Skeletal muscle satellite cell (primary cell): ENCODE results near the gene PAK4.

Experiments
- H3K27me3 ChIP-seq: 2 replicates; pipeline ENCODE4 v1.7.0; 2013; ENCODE audit warnings: low read length; ENCODE audit not compliant: control insufficient read depth, insufficient read depth
- H3K36me3 ChIP-seq: 2 replicates; pipeline ENCODE4 v1.7.0; 2013; ENCODE audit warnings: mild to moderate bottlenecking, control low read depth, low read length; ENCODE audit not compliant: insufficient read depth
- H3K4me1 ChIP-seq: 2 replicates; pipeline ENCODE4 v1.7.0; 2013; ENCODE audit warnings: low read length; ENCODE audit not compliant: control insufficient read depth, insufficient read depth
- H3K4me2 ChIP-seq: 2 replicates; pipeline ENCODE4 v1.7.0; 2013; ENCODE audit warnings: mild to moderate bottlenecking, low read length
- H3K4me3 ChIP-seq: 2 replicates; pipeline ENCODE4 v1.7.0; 2013; ENCODE audit warnings: low read length
- H3K9ac ChIP-seq: 2 replicates; pipeline ENCODE4 v1.7.0; 2013; ENCODE audit warnings: mild to moderate bottlenecking, low read depth, low read length, moderate library complexity
- H3K9me3 ChIP-seq: replicated peaks from 2 replicates; pipeline ENCODE4 v1.7.0; 2013; ENCODE audit warnings: mild to moderate bottlenecking, control low read depth, low read length

Gene PAK4

GRCh38 chr19:39181500-39182173, 56.1 kb downstream of the PAK4 start:
- H3K4me1 ChIP-seq: no peaks in the 10 kb centered on the region
- no peak overlapping the region for H3K4me2 ChIP-seq
- no peak overlapping the region for H3K4me3 ChIP-seq
- peaks cover 21% of the 10 kb centered on the region for H3K36me3 ChIP-seq
- no peaks in the 10 kb centered on the region for H3K9me3 ChIP-seq
- no peaks in the 10 kb centered on the region for H3K27me3 ChIP-seq
- H3K9ac ChIP-seq: no peak overlapping the region

GRCh38 chr19:39182174-39182505, 56.6 kb downstream of the PAK4 start:
- Histone ChIP-seq H3K27me3 (no peaks in the 10 kb centered on the region), H3K4me1 (no peaks in the 10 kb centered on the region), H3K9ac (no peak overlapping the region), H3K4me3 (no peak overlapping the region), H3K4me2 (no peak overlapping the region), H3K36me3 (peaks cover 21% of the 10 kb centered on the region), H3K9me3 (no peaks in the 10 kb centered on the region)

- Histone ChIP-seq H3K4me1 (no peaks in the 10 kb centered on the region), H3K36me3 (peaks cover 18% of the 10 kb centered on the region), H3K9me3 (no peaks in the 10 kb centered on the region), H3K9ac (no peak overlapping the region), H3K4me3 (no peak overlapping the region), H3K4me2 (no peak overlapping the region), H3K27me3 (no peaks in the 10 kb centered on the region)
These were observed 57.5 kb downstream of the PAK4 start for GRCh38 chr19:39183104-39183503.

GRCh38 chr19:39186391-39186790, 60.8 kb downstream of the PAK4 start:
- Histone ChIP-seq H3K9me3 (no peaks in the 10 kb centered on the region), H3K4me1 (no peaks in the 10 kb centered on the region), H3K36me3 (peaks cover under 1% of the 10 kb centered on the region), H3K4me2 (no peak overlapping the region), H3K4me3 (no peak overlapping the region), H3K9ac (no peak overlapping the region), H3K27me3 (peaks cover 15% of the 10 kb centered on the region)

- Histone ChIP-seq H3K9ac (no peak overlapping the region), H3K9me3 (no peaks in the 10 kb centered on the region), H3K27me3 (peaks cover 19% of the 10 kb centered on the region), H3K4me3 (no peak overlapping the region), H3K4me1 (no peaks in the 10 kb centered on the region), H3K36me3 (no peaks in the 10 kb centered on the region), H3K4me2 (no peak overlapping the region)
These were observed 62.0 kb downstream of the PAK4 start for GRCh38 chr19:39187552-39187943.

- peaks cover 28% of the 10 kb centered on the region for H3K27me3 ChIP-seq
- no peak overlapping the region for H3K4me2 ChIP-seq
- H3K4me1 ChIP-seq: no peaks in the 10 kb centered on the region
- no peaks in the 10 kb centered on the region for H3K36me3 ChIP-seq
- no peak overlapping the region for H3K9ac ChIP-seq
- H3K4me3 ChIP-seq: no peak overlapping the region
- no peaks in the 10 kb centered on the region for H3K9me3 ChIP-seq
These were observed 63.4 kb downstream of the PAK4 start for GRCh38 chr19:39188960-39189359.

- H3K4me3 ChIP-seq: no peak overlapping the region
- no peak overlapping the region for H3K9ac ChIP-seq
- no peaks in the 10 kb centered on the region for H3K9me3 ChIP-seq
- H3K4me1 ChIP-seq: no peaks in the 10 kb centered on the region
- H3K4me2 ChIP-seq: no peak overlapping the region
- peaks cover 43% of the 10 kb centered on the region for H3K27me3 ChIP-seq
- H3K36me3 ChIP-seq: no peaks in the 10 kb centered on the region
These were observed 65.2 kb downstream of the PAK4 start for GRCh38 chr19:39190768-39191167.

- Histone ChIP-seq H3K36me3 (no peaks in the 10 kb centered on the region), H3K4me1 (no peaks in the 10 kb centered on the region), H3K4me3 (no peak overlapping the region), H3K9me3 (no peaks in the 10 kb centered on the region), H3K4me2 (no peak overlapping the region), H3K9ac (no peak overlapping the region), H3K27me3 (peaks cover 61% of the 10 kb centered on the region)
These were observed 67.3 kb downstream of the PAK4 start for GRCh38 chr19:39192846-39193245.

- Histone ChIP-seq H3K4me2 (no peak overlapping the region), H3K4me1 (no peaks in the 10 kb centered on the region), H3K36me3 (no peaks in the 10 kb centered on the region), H3K4me3 (no peak overlapping the region), H3K9me3 (no peaks in the 10 kb centered on the region), H3K9ac (no peak overlapping the region), H3K27me3 (peaks cover 66% of the 10 kb centered on the region)
These were observed 68.2 kb downstream of the PAK4 start for GRCh38 chr19:39193803-39194202.

- Histone ChIP-seq H3K4me1 (peaks cover 3% of the 10 kb centered on the region), H3K9ac (no peak overlapping the region), H3K4me2 (no peak overlapping the region), H3K36me3 (no peaks in the 10 kb centered on the region), H3K4me3 (no peak overlapping the region), H3K27me3 (peaks cover 69% of the 10 kb centered on the region), H3K9me3 (no peaks in the 10 kb centered on the region)
These were observed 69.4 kb downstream of the PAK4 start for GRCh38 chr19:39194832-39195542.

- H3K27me3 ChIP-seq: peaks cover 71% of the 10 kb centered on the region
These were observed 70.2 kb downstream of the PAK4 start for GRCh38 chr19:39195755-39196154.

GRCh38 chr19:39196320-39196719, 70.7 kb downstream of the PAK4 start:
- Histone ChIP-seq H3K27me3 (peaks cover 73% of the 10 kb centered on the region), H3K36me3 (no peaks in the 10 kb centered on the region), H3K4me2 (no peak overlapping the region)

More at GRCh38 chr19:39195755-39196154, 70.2 kb downstream of the PAK4 start:
- Histone ChIP-seq H3K4me2 (no peak overlapping the region), H3K9ac (no peak overlapping the region), H3K4me3 (no peak overlapping the region), H3K9me3 (no peaks in the 10 kb centered on the region), H3K36me3 (no peaks in the 10 kb centered on the region), H3K4me1 (peaks cover 3% of the 10 kb centered on the region)

More at GRCh38 chr19:39196320-39196719, 70.7 kb downstream of the PAK4 start:
- Histone ChIP-seq H3K4me3 (no peak overlapping the region), H3K4me1 (peaks cover 3% of the 10 kb centered on the region), H3K9me3 (no peaks in the 10 kb centered on the region), H3K9ac (no peak overlapping the region)
